ENCODE data around the gene ROGDI.

ROGDI gene

DNA sequence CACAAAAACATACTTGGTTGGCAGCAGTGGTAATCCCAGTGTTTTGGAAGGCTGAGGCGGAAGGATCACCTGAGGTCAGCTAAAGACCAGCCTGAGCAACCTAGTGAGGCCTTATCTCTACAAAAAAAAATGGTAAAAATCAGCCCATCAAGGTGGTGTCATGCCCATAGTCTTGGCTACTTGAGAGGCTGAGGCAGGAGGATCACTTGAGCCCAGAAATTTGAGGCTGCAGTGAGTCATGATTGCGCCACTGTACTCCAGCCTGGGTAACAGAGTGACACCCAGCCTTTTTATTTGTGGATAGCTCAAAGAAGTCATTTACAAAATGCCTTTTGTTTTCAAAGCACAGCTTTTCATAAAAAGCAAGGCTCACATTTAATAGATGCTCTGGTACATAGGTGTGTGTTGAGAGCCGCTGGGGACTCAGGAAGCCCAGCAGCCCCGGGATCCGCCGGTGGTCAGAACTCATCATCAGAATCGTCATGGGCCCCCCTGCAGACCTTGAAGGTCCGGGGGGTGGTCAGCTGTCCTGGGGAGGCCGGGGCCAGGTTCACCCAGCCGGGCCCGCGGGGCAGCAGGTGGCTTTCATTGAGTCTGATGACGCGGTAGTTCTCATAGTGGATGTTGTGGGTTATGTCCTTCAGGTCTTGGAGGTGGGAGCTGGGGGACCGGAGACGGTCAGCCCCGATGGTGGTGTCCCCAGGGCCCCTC, 24.9 kb downstream of the ROGDI start:
- TF ChIP-seq, protein P1, sequence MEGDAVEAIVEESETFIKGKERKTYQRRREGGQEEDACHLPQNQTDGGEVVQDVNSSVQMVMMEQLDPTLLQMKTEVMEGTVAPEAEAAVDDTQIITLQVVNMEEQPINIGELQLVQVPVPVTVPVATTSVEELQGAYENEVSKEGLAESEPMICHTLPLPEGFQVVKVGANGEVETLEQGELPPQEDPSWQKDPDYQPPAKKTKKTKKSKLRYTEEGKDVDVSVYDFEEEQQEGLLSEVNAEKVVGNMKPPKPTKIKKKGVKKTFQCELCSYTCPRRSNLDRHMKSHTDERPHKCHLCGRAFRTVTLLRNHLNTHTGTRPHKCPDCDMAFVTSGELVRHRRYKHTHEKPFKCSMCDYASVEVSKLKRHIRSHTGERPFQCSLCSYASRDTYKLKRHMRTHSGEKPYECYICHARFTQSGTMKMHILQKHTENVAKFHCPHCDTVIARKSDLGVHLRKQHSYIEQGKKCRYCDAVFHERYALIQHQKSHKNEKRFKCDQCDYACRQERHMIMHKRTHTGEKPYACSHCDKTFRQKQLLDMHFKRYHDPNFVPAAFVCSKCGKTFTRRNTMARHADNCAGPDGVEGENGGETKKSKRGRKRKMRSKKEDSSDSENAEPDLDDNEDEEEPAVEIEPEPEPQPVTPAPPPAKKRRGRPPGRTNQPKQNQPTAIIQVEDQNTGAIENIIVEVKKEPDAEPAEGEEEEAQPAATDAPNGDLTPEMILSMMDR (IDR thresholded peaks at IDR 0.05; ENCODE audit: insufficient read depth, low read depth, low read length, missing control alignments): no peak
- no peak for DNase-seq (ENCODE audit: low read depth)
- H3K4me3 ChIP-seq (ENCODE audit: low read depth, low read length): no peak overlapping the region

DNA sequence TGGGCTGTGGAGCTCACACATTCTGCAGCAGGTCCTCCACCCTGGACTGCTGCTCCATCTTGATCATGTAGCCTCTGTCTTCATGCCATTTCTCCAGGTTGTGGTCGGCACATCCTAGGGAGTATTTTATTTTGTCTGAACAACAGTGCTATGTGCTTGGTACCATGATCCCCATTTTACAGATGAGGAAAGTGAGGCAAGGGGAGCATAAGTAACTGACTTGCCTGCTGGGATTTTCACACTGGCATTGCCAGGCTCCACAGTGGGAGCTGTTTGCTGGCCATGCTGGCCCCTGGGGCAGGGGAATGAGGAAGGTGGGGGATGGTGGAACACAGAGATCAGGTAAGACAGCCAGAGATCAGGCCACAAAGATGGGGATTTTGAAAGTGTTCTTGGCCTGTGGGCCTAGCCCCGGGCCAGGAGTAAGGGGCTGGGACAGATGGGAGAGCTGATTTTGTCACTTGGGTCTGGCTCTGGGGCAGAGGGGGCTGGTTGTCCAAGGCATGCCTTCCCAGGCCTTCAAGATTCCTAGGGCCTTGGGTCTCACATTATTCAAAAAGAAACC, 26.2 kb downstream of the ROGDI start:
- TF ChIP-seq, protein P1 (IDR thresholded peaks at IDR 0.05; ENCODE audit: insufficient read depth, low read depth, low read length, missing control alignments): no peak
- H3K4me3 ChIP-seq (ENCODE audit: low read depth, low read length): no peak overlapping the region
- no peak for DNase-seq (ENCODE audit: low read depth)

DNA sequence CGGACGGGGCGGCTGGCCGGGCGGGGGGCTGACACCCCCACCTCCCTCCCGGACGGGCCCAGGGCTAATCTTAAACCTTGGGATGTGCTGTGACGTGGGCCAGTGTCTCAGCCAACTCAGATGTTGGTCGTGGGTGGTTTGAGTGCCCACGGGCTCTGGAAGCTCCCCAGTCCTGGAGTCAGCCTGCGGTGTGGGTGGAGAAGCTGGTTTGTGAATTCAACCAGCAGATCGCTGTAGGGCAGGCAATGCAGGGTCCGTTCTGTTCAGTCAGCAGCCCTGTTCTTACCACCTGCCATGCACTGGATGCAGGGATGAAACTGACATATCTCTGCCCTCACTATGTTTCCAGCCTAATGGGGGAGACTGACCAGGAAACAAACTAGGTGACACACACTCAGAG, 27.4 kb downstream of the ROGDI start:
- DNase-seq (ENCODE audit: low read depth): no peak
- no peak overlapping the region for H3K4me3 ChIP-seq (ENCODE audit: low read depth, low read length)
- TF ChIP-seq, protein P1 (IDR thresholded peaks at IDR 0.05; ENCODE audit: insufficient read depth, low read depth, low read length, missing control alignments): no peak

DNA sequence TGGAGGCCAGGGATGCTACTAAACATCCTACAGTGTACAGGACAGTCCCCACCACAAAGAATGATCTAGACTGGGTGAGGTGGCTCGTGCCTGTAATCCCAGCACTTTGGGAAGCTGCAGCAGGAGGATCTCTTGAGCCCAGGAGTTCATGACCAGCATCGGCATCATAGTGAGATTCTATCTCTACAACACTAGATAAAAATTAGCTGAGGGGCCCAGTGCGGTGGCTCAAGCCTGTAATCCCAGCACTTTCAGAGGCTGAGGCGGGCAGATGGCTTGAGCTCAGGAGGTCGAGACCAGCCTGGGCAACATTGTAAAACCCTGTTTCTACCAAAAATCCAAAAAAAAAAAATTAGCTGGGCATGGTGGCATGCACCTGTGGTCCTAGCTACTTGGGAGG, 30.1 kb downstream of the ROGDI start:
- TF ChIP-seq, protein P1 (IDR thresholded peaks at IDR 0.05; ENCODE audit: insufficient read depth, low read depth, low read length, missing control alignments): no peak
- DNase-seq (ENCODE audit: low read depth): no peak
- no peak overlapping the region for H3K4me3 ChIP-seq (ENCODE audit: low read depth, low read length)

DNA sequence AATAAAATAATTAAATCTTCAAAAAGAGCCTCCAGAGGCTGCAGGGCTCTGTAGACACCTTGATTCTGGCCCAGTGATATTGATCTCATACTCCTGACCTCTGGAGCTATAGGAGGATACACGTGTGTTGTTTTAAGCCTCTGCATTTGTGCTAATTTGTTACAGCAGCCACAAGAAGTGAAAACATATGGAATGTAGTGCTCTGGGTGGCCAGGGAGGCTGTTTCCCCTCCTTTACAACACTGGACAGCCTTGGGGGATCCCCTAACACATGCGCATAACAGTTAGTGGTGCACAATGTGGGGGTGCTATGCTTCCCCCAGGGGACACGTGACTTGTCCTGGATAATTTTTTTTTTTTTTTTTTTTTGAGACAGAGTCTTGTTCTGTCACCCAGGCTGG, 30.8 kb downstream of the ROGDI start:
- DNase-seq (ENCODE audit: low read depth): no peak
- H3K4me3 ChIP-seq (ENCODE audit: low read depth, low read length): no peak overlapping the region
- TF ChIP-seq, protein P1 (IDR thresholded peaks at IDR 0.05; ENCODE audit: insufficient read depth, low read depth, low read length, missing control alignments): no peak

DNA sequence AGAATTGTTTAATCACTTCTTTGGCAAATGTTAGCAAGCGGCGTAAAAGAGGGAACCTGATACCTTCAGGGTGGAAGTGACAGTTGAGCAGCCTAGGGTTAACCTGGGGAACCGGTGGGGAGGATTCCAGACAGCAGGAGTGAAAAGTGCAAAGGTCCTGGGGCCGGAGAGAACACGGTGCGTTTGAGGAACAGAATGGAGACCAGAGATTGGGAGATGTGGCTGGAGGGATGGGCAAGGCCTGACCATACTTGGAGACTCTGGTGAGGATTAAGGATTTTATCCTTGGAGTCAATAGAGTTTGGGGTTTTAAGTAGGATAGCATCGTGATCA, 33.2 kb downstream of the ROGDI start:
- DNase-seq (ENCODE audit: low read depth): no peak
- no peak overlapping the region for H3K4me3 ChIP-seq (ENCODE audit: low read depth, low read length)
- TF ChIP-seq, protein P1 (IDR thresholded peaks at IDR 0.05; ENCODE audit: insufficient read depth, low read depth, low read length, missing control alignments): no peak
